ENCODE data around the gene BRAF.

DNA sequence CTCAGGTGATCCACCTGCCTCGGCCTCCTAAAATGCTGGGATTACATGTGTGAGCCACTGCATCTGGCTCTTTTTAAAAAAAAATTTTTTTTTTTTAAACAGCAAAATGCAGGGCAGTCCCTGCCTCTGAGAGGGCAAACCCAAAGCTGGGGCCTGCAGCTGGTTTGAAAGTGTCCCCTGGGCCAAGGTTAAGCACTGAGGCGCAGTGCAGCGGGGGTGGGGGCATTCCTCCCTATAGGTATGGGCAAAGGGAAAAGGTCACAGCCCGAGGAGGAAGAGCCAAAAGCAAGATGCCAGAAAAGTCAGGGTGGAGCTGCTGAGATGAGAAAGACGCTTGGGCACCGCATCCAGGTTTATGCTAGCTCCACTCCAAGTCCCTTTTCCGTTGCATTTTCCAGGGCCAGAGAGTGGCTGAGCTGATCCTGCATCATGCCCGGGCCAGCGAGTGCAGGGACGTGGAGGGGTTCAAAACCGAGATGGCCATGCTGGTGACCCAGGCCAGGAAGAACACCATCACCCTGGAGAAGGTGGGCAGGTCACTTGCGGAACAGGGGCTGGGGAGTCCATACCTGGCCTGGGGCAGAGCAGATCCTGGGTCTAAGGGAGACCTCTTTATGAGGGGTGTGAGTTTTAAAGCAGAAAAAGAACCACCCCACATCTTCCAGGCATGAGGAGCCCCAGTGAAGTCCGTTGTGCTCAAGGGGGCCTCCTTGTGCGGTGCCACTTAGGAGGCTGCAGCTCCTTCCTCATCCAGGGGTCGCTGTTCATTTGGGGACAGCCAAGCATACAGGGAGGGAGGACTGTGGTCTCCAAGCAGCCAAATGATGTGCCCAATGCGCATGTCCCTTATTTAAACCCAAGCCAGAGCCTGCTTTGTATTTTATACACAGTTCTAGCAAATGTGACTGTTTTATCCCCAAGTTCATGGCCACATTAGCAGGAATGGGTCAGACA lies 235.3 kb downstream of the BRAF start:
- TF ChIP-seq, protein P1, sequence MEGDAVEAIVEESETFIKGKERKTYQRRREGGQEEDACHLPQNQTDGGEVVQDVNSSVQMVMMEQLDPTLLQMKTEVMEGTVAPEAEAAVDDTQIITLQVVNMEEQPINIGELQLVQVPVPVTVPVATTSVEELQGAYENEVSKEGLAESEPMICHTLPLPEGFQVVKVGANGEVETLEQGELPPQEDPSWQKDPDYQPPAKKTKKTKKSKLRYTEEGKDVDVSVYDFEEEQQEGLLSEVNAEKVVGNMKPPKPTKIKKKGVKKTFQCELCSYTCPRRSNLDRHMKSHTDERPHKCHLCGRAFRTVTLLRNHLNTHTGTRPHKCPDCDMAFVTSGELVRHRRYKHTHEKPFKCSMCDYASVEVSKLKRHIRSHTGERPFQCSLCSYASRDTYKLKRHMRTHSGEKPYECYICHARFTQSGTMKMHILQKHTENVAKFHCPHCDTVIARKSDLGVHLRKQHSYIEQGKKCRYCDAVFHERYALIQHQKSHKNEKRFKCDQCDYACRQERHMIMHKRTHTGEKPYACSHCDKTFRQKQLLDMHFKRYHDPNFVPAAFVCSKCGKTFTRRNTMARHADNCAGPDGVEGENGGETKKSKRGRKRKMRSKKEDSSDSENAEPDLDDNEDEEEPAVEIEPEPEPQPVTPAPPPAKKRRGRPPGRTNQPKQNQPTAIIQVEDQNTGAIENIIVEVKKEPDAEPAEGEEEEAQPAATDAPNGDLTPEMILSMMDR (conservative IDR thresholded peaks at IDR 0.05; ENCODE audit: low read depth, low read length): no peak
- TF ChIP-seq EZH2 (IDR thresholded peaks at IDR 0.05; ENCODE audit: low read length, unreplicated experiment): no peak

All from PC-3 (cell line).